Endothelial cell of umbilical vein (primary cell): ENCODE data around the gene RARRES2. TPM values are rescaled to one million over a fixed set of nuclear protein-coding genes. Genes with fewer than 3 reads are reported as not detected.
A peak's percentile ranks its signal among the peaks of the same experiment; 100 is the strongest.

Experiments
- BruUV-seq: library from RNA; stranded (reverse); fragments of 400-500 nt; replicated peaks from 2 replicates; lab custom pipeline; 2021; lab: Mats Ljungman, UMichigan
- CTCF ChIA-PET: fragments of 300-600, 350-600 bp; sonication (Branson Sonifier 250); formaldehyde crosslinking; loops from one replicate; lab custom pipeline; 2021; ENCODE audit warnings: antibody characterized with exemption, inconsistent platforms; lab: Charles Lee
- POLR2A ChIA-PET: fragments of 300-600, 350-600 bp; sonication (Branson Sonifier 250); formaldehyde crosslinking; loops from one replicate; lab custom pipeline; 2021; ENCODE audit warnings: antibody characterized with exemption, inconsistent platforms; lab: Charles Lee
- DNase-seq: peaks from one replicate; pipeline ENCODE4 v3.0.0-alpha.2; 2011; ENCODE audit warnings: low read depth, low spot score
- FAIRE-seq: peaks from 2 replicates; lab custom pipeline; 2011; peaks lifted over from hg19 to GRCh38; lab: Jason Lieb, UNC
- H2AFZ ChIP-seq: 2 replicates; pipeline ENCODE4 v1.6.0; 2012; ENCODE audit warnings: low read depth, low read length, control low read depth, inconsistent platforms
- H3K27ac ChIP-seq: 2 replicates; pipeline ENCODE4 v1.5.1; 2011; ENCODE audit warnings: low read depth, mild to moderate bottlenecking, control low read depth, low read length, moderate library complexity; ENCODE audit not compliant: insufficient read depth
- H3K27me3 ChIP-seq, 2 experiments: 2 replicates each; pipeline versions ENCODE4 v1.6.0 to v1.6.1; 2011; ENCODE audit warnings: low read length in 2 of 2, mixed read lengths in 1 of 2; ENCODE audit not compliant: control insufficient read depth in 2 of 2, insufficient read depth in 2 of 2
- H3K36me3 ChIP-seq, 2 experiments: 2 replicates in 1 of 2; 3 replicates in 1 of 2; pipeline ENCODE4 v1.5.1; 2011; ENCODE audit warnings: low read length in 2 of 2, mild to moderate bottlenecking in 1 of 2, moderate library complexity in 1 of 2; ENCODE audit not compliant: control insufficient read depth in 2 of 2, insufficient read depth in 2 of 2; ENCODE audit errors: extremely low read depth in 1 of 2
- H3K4me1 ChIP-seq: 3 replicates; pipeline ENCODE4 v1.5.1; 2011; ENCODE audit warnings: mild to moderate bottlenecking, low read length; ENCODE audit not compliant: control insufficient read depth, insufficient read depth; ENCODE audit errors: extremely low read depth
- H3K4me2 ChIP-seq: 2 replicates; pipeline ENCODE4 v1.6.1; 2011; ENCODE audit warnings: low read length, control low read depth, mixed read lengths; ENCODE audit not compliant: insufficient read depth
- H3K4me3 ChIP-seq, 3 experiments: fragments of 200-600 bp in 1 of 3; sonication (generic), shearing (Covaris generic) in 1 of 3; replicated peaks in 1 of 3; 2 replicates each; pipeline ENCODE4 v1.5.1; 2011 to 2016; ENCODE audit warnings: control low read depth in 3 of 3, low read length in 3 of 3, mild to moderate bottlenecking in 2 of 3, inconsistent platforms in 1 of 3, low read depth in 1 of 3, moderate library complexity in 1 of 3; ENCODE audit not compliant: insufficient read depth in 1 of 3
- H3K79me2 ChIP-seq: 2 replicates; pipeline ENCODE4 v1.6.0; 2012; ENCODE audit warnings: low read length, inconsistent platforms; ENCODE audit not compliant: control insufficient read depth, insufficient read depth
- H3K9ac ChIP-seq: replicated peaks from 2 replicates; pipeline ENCODE3; 2011; ENCODE audit warnings: low read length, control low read depth; ENCODE audit not compliant: insufficient read depth; ENCODE audit errors: extremely low read depth
- H3K9me1 ChIP-seq: replicated peaks from 3 replicates; pipeline ENCODE4 v1.6.0; 2011; ENCODE audit warnings: mild to moderate bottlenecking, low read length; ENCODE audit not compliant: control insufficient read depth, insufficient read depth; ENCODE audit errors: extremely low read depth
- H3K9me3 ChIP-seq: replicated peaks from 2 replicates; pipeline ENCODE4 v1.5.1; 2012; ENCODE audit warnings: low read length, inconsistent platforms; ENCODE audit not compliant: control insufficient read depth, insufficient read depth
- H4K20me1 ChIP-seq: replicated peaks from 2 replicates; pipeline ENCODE3; 2011; ENCODE audit warnings: mild to moderate bottlenecking, low read length; ENCODE audit not compliant: control insufficient read depth, insufficient read depth; ENCODE audit errors: extremely low read depth
- CTCF ChIP-seq, 2 donors: IDR thresholded peaks; 1 replicate in 1 of 2; 2 replicates in 1 of 2; pipeline ENCODE4 v1.5.1; 2011; ENCODE audit warnings: low read length in 2 of 2, mild to moderate bottlenecking in 2 of 2, moderate library complexity in 2 of 2, control low read depth in 1 of 2, inconsistent platforms in 1 of 2, low read depth in 1 of 2; ENCODE audit not compliant: insufficient read depth in 1 of 2; ENCODE audit errors: extremely low read depth in 1 of 2
- EZH2 ChIP-seq: IDR thresholded peaks from 2 replicates; pipeline ENCODE4 v1.6.1; 2012; ENCODE audit warnings: borderline replicate concordance, low read depth, mild to moderate bottlenecking, moderate library complexity, low read length, inconsistent platforms; ENCODE audit not compliant: severe bottlenecking
- FOS ChIP-seq: IDR thresholded peaks from 2 replicates; pipeline ENCODE4 v1.6.1; 2011; ENCODE audit warnings: mild to moderate bottlenecking, low read length, moderate library complexity, borderline replicate concordance; ENCODE audit not compliant: insufficient read depth
- GATA2 ChIP-seq: IDR thresholded peaks from 2 replicates; pipeline ENCODE4 v1.7.0; 2011; ENCODE audit warnings: low read depth, mild to moderate bottlenecking, moderate library complexity, mixed read lengths, low read length; ENCODE audit not compliant: insufficient read length, insufficient read depth
- JUN ChIP-seq: IDR thresholded peaks from 2 replicates; pipeline ENCODE4 v1.6.1; 2011; ENCODE audit warnings: borderline replicate concordance, low read depth; ENCODE audit not compliant: insufficient read length, insufficient read depth
- MAX ChIP-seq: IDR thresholded peaks from 2 replicates; pipeline ENCODE4 v1.6.1; 2011; ENCODE audit not compliant: insufficient read depth, insufficient read length
- MYC ChIP-seq: IDR thresholded peaks from one replicate; pipeline ENCODE4 v1.6.1; 2011; ENCODE audit warnings: mild to moderate bottlenecking, low read depth, low read length
- POLR2A ChIP-seq: IDR thresholded peaks from 2 replicates; pipeline ENCODE4 v1.6.1; 2012; ENCODE audit warnings: low read depth, mild to moderate bottlenecking, control low read depth, low read length
- POLR2AphosphoS5 ChIP-seq: IDR thresholded peaks from 2 replicates; pipeline ENCODE4 v1.6.1; 2012; ENCODE audit warnings: low read depth, mild to moderate bottlenecking, control low read depth, low read length, moderate library complexity; ENCODE audit not compliant: insufficient read depth
- dilution Hi-C: fragments of 300-500 bp; cut with MboI; formaldehyde crosslinking; loops from one replicate; pipeline ENCODE4 v1.15.0; 2019; ENCODE audit warnings: low sequenced_read_pairs; ENCODE audit not compliant: extremely low pct_ligation_motif_present
- intact Hi-C: fragments of 100-400 bp; cut with micrococcal nuclease; formaldehyde crosslinking; loops from one replicate; pipeline ENCODE4 v1.10.0; 2022
- polyA plus RNA-seq, 4 experiments: library from polyadenylated mRNA; depleted of rRNA in 3 of 4; stranded (reverse) in 3 of 4; unstranded in 1 of 4; fragments of >200 nt; gene quantifications; 2 replicates each; pipeline versions ENCODE4 v1.2.1 to v1.2.3, GENCODE V29; 2011 to 2012; ENCODE audit warnings: missing spikeins in 1 of 4
- total RNA-seq: library from RNA; stranded (reverse); gene quantifications from 2 replicates; pipeline ENCODE4 v1.2.3, GENCODE V29; 2021

The RARRES2 gene
- total and polyA plus RNA-seq, 2 donors (not counting 3 experiments of a cell fraction or from before 2014, with no cell fraction given): not detected

- Histone ChIP-seq H3K27ac (peak overlapping the region; percentile 87), H3K4me1 (peaks cover 29% of the 10 kb centered on the region), H3K4me2 (no peak overlapping the region), H3K79me2 (peaks cover 41% of the 10 kb centered on the region), H4K20me1 (no peaks in the 10 kb centered on the region), H3K9me1 (no peaks in the 10 kb centered on the region), H3K9ac (peak overlapping the region; percentile 39), H2AFZ (no peak overlapping the region), H3K4me3 (no peak overlapping the region), H3K9me3 (no peaks in the 10 kb centered on the region), H3K36me3 (peaks cover 6 to 15% of the 10 kb centered on the region in 2 experiments), H3K27me3 (no peaks in the 10 kb centered on the region)
- POLR2A ChIA-PET: interaction anchor here (1.4 to 1.9 kb wide), 2 partner anchors 8 to 27 kb away, joined by 4 to 13 read pairs; partner anchors contain the start of gene REPIN1
- dilution Hi-C loops (no loop called here), intact Hi-C loops (loop anchor here (2.0 to 10.0 kb wide), 3 partner anchors 21 to 210 kb away; partner anchors contain the start of gene GIMAP4)
- DNase-seq: no peak
- no TSS peak for BruUV-seq
- CTCF ChIA-PET: interaction anchor here (1.2 to 1.9 kb wide), 7 partner anchors 9 to 29 kb away, joined by 4 to 16 read pairs (median 5); partner anchors contain the start of gene REPIN1
- TF ChIP-seq POLR2AphosphoS5: no peak
- no peak for TF ChIP-seq MAX
- no peak for TF ChIP-seq POLR2A
- no peak for TF ChIP-seq EZH2
- TF ChIP-seq MYC: no peak
- no peak for TF ChIP-seq CTCF (IDR thresholded peaks at IDR 0.05; ENCODE audit: extremely low read depth in 1 of 2, insufficient read depth in 1 of 2, low read depth in 1 of 2, low read length in 2 of 2)
- TF ChIP-seq GATA2: no peak
- TF ChIP-seq FOS: no peak
- no peak for TF ChIP-seq JUN
- no peak for FAIRE-seq
Measured at GRCh38 chr7:150377635-150378034, 36.2 kb upstream of the RARRES2 start.
